Measurements from ENCODE around the gene RAB28. TPM values are rescaled to one million over a fixed set of nuclear protein-coding genes. Genes with fewer than 3 reads are reported as not detected.

Gene RAB28
- total RNA-seq, 2 experiments from 2014 or later: 23.0 to 30.8 TPM

- Histone ChIP-seq H3K9me2 (ENCODE audit: insufficient read depth, low read length) (no peaks in the 10 kb centered on the region), H3K4me3 (ENCODE audit: low read depth, low read length, poor library complexity, severe bottlenecking) (no peak overlapping the region), H2AFZ (ENCODE audit: low read length) (no peak overlapping the region), H3K4me2 (ENCODE audit: low read length) (no peak overlapping the region), H3K36me3 (ENCODE audit: insufficient read depth, low read length) (no peaks in the 10 kb centered on the region), H3K4me1 (ENCODE audit: insufficient read depth, low read length, poor library complexity, severe bottlenecking) (peaks cover 13% of the 10 kb centered on the region), H3K79me2 (ENCODE audit: insufficient read depth, low read depth, low read length) (no peaks in the 10 kb centered on the region), H3K9me3 (ENCODE audit: low read length) (no peaks in the 10 kb centered on the region), H4K20me1 (ENCODE audit: insufficient read depth, low read length) (no peaks in the 10 kb centered on the region), H3K27ac (ENCODE audit: low read depth, low read length, poor library complexity, severe bottlenecking) (no peak overlapping the region)
- no peak for DNase-seq (ENCODE audit: low spot score)
- CTCF ChIA-PET (ENCODE audit: unreplicated experiment): no interaction called here
- POLR2A ChIA-PET: interaction anchor here (1.1 kb wide), 1 partner anchor 13 kb away, joined by 3 read pairs; no protein-coding TSS in a partner anchor
- intact Hi-C loops (cut with micrococcal nuclease; ENCODE audit: unreplicated experiment): no loop called here
- TF ChIP-seq, protein P1, sequence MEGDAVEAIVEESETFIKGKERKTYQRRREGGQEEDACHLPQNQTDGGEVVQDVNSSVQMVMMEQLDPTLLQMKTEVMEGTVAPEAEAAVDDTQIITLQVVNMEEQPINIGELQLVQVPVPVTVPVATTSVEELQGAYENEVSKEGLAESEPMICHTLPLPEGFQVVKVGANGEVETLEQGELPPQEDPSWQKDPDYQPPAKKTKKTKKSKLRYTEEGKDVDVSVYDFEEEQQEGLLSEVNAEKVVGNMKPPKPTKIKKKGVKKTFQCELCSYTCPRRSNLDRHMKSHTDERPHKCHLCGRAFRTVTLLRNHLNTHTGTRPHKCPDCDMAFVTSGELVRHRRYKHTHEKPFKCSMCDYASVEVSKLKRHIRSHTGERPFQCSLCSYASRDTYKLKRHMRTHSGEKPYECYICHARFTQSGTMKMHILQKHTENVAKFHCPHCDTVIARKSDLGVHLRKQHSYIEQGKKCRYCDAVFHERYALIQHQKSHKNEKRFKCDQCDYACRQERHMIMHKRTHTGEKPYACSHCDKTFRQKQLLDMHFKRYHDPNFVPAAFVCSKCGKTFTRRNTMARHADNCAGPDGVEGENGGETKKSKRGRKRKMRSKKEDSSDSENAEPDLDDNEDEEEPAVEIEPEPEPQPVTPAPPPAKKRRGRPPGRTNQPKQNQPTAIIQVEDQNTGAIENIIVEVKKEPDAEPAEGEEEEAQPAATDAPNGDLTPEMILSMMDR (conservative IDR thresholded peaks at IDR 0.05; ENCODE audit: low read length): no peak
- no peak for TF ChIP-seq EZH2phosphoT487 (IDR thresholded peaks at IDR 0.05; ENCODE audit: borderline replicate concordance, low read depth, low read length)
- BruUV-seq (replicated peaks): no TSS peak
Measured at GRCh38 chr4:13530823-13531624, 46.9 kb upstream of the RAB28 start.

- H3K9me3 ChIP-seq (ENCODE audit: low read length): no peaks in the 10 kb centered on the region
- H3K4me3 ChIP-seq (ENCODE audit: low read depth, low read length, poor library complexity, severe bottlenecking): peak overlapping the region; percentile 36
- peaks cover 13% of the 10 kb centered on the region for H3K4me1 ChIP-seq (ENCODE audit: insufficient read depth, low read length, poor library complexity, severe bottlenecking)
- H3K9me2 ChIP-seq (ENCODE audit: insufficient read depth, low read length): no peaks in the 10 kb centered on the region
- H3K36me3 ChIP-seq (ENCODE audit: insufficient read depth, low read length): no peaks in the 10 kb centered on the region
- CTCF ChIA-PET (ENCODE audit: unreplicated experiment): no interaction called here
- no TSS peak for BruUV-seq (replicated peaks)
- H3K4me2 ChIP-seq (ENCODE audit: low read length): peak overlapping the region; percentile 53
- no peak for DNase-seq (ENCODE audit: low spot score)
- no peaks in the 10 kb centered on the region for H3K79me2 ChIP-seq (ENCODE audit: insufficient read depth, low read depth, low read length)
- no peaks in the 10 kb centered on the region for H4K20me1 ChIP-seq (ENCODE audit: insufficient read depth, low read length)
- no peak overlapping the region for H2AFZ ChIP-seq (ENCODE audit: low read length)
- H3K27ac ChIP-seq (ENCODE audit: low read depth, low read length, poor library complexity, severe bottlenecking): no peak overlapping the region
- POLR2A ChIA-PET: interaction anchor here (0.5 to 1.2 kb wide), 3 partner anchors 34 to 282 kb away, joined by 4 to 9 read pairs (median 7); no protein-coding TSS in a partner anchor
- no peak for TF ChIP-seq EZH2phosphoT487 (IDR thresholded peaks at IDR 0.05; ENCODE audit: borderline replicate concordance, low read depth, low read length)
- TF ChIP-seq, protein P1 (conservative IDR thresholded peaks at IDR 0.05; ENCODE audit: low read length): no peak
- intact Hi-C loops (cut with micrococcal nuclease; ENCODE audit: unreplicated experiment): no loop called here
Measured at GRCh38 chr4:13529128-13529919, 45.2 kb upstream of the RAB28 start.
